ENCODE data around the gene RNF151.
"Not testable (repeated sequence)": the region's sequence is repeated elsewhere in the genome, so short reads cannot be mapped to it uniquely, and the experiment has no call there.

The RNF151 gene, protein sequence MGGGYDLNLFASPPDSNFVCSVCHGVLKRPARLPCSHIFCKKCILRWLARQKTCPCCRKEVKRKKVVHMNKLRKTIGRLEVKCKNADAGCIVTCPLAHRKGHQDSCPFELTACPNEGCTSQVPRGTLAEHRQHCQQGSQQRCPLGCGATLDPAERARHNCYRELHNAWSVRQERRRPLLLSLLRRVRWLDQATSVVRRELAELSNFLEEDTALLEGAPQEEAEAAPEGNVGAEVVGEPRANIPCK

DNA sequence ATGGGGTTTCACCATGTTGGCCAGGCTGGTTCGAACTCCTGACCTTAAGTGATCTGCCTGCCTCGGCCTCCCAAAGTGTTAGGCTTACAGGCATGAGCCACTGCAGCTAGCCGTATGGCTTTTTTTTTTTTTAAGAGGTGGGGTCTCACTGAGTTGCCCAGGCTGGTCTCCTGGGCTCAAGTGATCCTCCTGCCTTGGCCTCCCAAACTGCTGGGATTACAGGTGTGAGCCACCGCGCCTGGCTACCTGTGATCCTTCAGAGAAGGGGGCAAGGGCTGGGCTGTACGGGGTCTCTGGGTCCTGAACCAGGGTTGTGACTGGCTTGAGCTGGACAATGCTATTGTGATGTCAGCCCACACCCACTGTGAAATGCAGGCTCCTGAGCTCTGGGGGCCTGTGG is at the start of gene RNF151:
TSS of gene RNF151 (plus strand) at position 397 of the 400 bp plus-strand sequence. CDS start 26 bp downstream, outside the sequence.
- peak within 1 kb of the TSS; percentile 72 for H3K4me3 ChIP-seq (ENCODE audit: low read depth, low read length)
- no peak for DNase-seq (ENCODE audit: low read depth)
- TF ChIP-seq, protein P1, sequence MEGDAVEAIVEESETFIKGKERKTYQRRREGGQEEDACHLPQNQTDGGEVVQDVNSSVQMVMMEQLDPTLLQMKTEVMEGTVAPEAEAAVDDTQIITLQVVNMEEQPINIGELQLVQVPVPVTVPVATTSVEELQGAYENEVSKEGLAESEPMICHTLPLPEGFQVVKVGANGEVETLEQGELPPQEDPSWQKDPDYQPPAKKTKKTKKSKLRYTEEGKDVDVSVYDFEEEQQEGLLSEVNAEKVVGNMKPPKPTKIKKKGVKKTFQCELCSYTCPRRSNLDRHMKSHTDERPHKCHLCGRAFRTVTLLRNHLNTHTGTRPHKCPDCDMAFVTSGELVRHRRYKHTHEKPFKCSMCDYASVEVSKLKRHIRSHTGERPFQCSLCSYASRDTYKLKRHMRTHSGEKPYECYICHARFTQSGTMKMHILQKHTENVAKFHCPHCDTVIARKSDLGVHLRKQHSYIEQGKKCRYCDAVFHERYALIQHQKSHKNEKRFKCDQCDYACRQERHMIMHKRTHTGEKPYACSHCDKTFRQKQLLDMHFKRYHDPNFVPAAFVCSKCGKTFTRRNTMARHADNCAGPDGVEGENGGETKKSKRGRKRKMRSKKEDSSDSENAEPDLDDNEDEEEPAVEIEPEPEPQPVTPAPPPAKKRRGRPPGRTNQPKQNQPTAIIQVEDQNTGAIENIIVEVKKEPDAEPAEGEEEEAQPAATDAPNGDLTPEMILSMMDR (IDR thresholded peaks at IDR 0.05; ENCODE audit: low read depth, low read length, missing control alignments), result no peak

DNA sequence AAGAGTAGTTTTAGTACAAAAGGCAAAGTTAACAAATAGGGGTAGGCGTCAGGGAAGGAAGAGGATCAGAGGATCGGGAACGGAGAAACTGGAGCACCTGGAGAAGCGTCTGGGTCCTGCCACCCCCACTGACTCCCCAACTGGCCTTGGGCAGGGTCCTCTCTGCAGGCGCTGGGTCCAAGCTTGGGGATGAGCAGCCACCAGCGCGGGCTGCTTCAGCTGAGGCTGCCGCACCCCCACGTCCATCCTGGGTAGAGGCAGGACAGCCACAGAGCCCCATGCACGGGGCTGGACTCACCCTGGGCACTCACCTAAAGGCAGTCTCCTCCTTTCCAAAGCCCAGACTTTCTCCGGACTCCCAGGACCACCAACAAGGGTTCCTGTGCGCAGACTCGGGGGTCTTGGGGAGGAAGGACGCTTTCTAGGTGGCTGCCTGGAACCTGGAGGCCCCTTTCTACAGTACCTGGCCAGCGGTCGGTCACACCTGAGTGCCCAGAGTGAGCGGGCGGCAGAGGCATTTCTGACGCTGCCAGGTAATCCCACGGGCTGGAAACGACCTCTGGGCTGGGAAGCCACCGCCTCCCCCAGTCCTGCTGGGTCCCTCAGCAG is 49.5 kb upstream of the RNF151 start:
- DNase-seq (ENCODE audit: low read depth), result no peak
- TF ChIP-seq, protein P1 (IDR thresholded peaks at IDR 0.05; ENCODE audit: low read depth, low read length, missing control alignments), result no peak
- H3K4me3 ChIP-seq (ENCODE audit: low read depth, low read length), result no peak overlapping the region

DNA sequence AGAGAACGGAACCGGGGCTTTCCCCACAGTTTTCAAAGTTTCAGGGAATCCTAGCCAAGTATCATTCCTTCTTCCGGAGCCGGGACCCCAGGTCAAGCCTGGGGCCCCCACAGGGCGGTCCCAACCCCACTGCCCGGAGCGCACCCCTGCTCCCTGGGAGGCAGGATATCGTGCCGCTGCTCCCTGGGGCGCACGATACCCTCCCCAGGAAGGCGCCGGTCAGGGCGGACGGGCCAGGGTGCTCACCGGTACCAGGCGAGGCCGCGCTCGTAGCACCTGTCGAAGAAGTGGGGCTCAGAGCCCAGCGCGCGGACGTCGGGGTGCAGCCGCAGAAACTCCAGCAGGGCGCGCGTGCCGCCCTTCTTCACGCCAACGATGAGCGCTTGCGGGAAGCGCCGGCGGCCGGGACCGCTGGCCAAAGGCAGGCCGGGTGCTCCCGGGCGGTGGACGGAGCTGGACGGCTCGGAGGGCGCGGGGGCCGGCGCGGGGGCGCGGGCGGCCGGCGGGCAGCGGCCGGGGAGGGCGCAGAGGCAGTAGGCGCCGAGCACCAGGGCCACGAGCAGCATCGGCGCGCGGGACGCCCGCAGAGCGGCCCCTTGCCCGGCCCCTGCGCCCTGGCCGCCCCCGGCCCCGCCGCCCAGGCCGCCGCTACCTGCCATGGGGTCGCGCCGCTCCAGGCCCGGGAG is 48.8 kb upstream of the RNF151 start:
- no peak overlapping the region for H3K4me3 ChIP-seq (ENCODE audit: low read depth, low read length)
- DNase-seq (ENCODE audit: low read depth), result no peak
- TF ChIP-seq, protein P1 (IDR thresholded peaks at IDR 0.05; ENCODE audit: low read depth, low read length, missing control alignments), result no peak

DNA sequence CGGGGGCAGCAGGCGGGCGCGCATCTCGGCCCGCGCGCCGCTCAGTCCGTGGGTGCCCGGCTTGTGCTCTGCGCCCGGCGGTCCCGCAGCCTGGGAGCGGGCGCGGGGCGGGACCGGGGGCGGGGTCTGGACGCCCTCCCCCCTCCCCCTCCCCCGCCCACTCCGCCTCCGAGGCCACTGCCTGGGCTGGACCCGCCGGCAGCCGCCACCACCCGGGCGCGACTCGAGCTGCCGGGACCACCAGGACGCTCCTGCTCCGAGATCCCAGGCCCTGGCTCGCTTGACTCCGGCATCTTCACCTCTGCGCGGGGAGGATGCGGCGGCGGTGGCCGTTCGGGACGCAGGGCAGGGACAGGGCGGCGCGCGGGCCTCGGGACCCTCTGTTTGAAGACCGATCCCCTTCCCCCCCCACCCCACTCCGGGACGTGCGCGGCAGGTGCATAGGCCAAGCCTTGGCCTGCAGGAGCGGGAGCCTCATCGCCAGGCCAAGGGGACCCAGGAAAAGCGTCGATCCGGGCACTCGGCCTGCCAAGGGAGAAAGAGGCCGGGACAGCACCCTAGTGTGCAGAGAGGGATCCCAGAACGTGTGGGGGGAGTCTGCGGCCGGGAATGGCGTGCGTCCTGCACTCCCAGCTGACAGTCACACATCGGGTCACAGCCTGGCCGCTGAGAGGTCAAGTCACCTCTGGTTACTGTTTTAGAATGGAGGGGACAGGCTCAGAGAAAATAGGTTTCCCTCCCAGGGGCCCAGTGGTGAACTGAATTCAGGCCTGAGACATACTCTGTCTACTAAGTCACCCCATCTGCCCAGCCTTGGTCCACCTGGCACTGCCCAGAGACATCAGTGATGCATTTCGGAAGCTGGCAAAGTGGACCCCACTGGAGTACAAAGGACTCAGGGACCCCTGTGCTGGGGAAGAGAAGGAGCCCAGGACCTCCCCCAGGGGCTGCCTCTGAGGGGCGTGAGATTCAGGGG is 48.0 kb upstream of the RNF151 start, which contains the start of gene HS3ST6:
TSS of gene HS3ST6 (minus strand) at position 65 of the 976 bp plus-strand sequence. CDS start 92 bp downstream, outside the sequence.
- no peak for DNase-seq (ENCODE audit: low read depth)
- TF ChIP-seq, protein P1 (IDR thresholded peaks at IDR 0.05; ENCODE audit: low read depth, low read length, missing control alignments), result no peak
- no peak within 1 kb of the TSS for H3K4me3 ChIP-seq (ENCODE audit: low read depth, low read length)

DNA sequence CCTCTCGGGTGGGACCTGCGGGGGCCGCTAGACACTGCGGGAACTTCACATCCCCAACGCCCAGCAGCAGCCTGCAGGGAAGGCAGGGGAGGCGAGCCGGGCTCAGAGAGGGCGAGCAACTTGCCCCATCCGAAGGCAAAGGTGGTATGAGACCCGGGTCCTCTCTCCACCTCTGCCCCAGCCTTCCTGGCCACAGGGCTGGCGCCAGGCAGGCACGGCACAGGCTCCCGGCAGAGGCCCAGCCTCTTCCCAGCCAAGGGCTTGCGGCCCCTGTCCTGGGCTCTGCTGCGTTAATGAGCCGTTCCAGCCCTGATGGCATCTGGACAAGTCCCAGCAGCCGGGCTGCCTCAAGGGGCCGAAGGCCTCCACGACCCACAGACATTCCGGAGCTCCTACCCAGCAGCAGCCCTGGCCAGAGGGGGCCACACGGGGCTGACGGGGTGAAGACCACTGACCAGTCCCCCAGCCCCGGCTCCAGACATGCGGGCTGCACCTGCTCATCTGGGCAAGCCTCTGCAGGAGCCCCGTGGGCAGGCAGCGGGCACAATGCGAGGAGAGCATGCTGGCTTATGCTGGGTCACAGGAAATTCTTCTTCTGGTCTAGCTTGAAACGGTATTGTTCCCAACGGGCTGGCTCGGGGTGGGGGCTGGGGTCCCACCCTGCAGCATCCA is 47.2 kb upstream of the RNF151 start:
- no peak for DNase-seq (ENCODE audit: low read depth)
- TF ChIP-seq, protein P1 (IDR thresholded peaks at IDR 0.05; ENCODE audit: low read depth, low read length, missing control alignments), result no peak
- no peak overlapping the region for H3K4me3 ChIP-seq (ENCODE audit: low read depth, low read length)

DNA sequence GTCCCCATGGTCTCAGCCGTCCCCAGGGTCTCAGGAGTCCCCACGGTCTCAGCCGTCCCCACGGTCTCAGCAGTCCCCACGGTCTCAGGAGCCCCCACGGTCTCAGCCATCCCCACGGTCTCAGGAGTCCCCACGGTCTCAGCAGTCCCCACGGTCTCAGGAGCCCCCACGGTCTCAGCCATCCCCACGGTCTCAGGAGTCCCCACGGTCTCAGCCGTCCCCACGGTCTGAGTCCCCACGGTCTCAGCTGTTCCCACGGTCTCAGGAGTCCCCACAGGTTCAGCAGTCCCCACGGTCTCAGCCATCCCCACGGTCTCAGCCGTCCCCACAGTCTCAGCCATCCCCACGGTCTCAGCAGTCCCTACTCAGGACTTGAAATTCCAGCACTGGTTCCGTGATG is 46.5 kb upstream of the RNF151 start:
- not testable (repeated sequence) for DNase-seq (ENCODE audit: low read depth); H3K4me3 ChIP-seq (ENCODE audit: low read depth, low read length)

Data from GM12864 (cell line).